HEK293T (cell line): Measurements from ENCODE around the gene CMTM2.

ENCODE experiments used
- ARNT ChIP-seq: fragments of 450-650 bp; IDR thresholded peaks from 2 replicates; pipeline ENCODE4 v1.6.1; 2017; ENCODE audit warnings: mild to moderate bottlenecking
- BHLHE40 ChIP-seq: fragments of 450-650 bp; IDR thresholded peaks from 2 replicates; pipeline ENCODE4 v1.6.1; 2016; ENCODE audit warnings: mild to moderate bottlenecking, moderate library complexity, borderline replicate concordance
- ELF4 ChIP-seq: fragments of 450-650 bp; IDR thresholded peaks from 2 replicates; pipeline ENCODE4 v1.6.1; 2017; ENCODE audit warnings: antibody characterized with exemption
- FOXM1 ChIP-seq: fragments of 450-650 bp; IDR thresholded peaks from 2 replicates; pipeline ENCODE4 v1.6.1; 2017; ENCODE audit warnings: mild to moderate bottlenecking, borderline replicate concordance
- HDGF ChIP-seq: fragments of 450-650 bp; IDR thresholded peaks from 2 replicates; pipeline ENCODE4 v1.6.1; 2017; ENCODE audit warnings: antibody characterized with exemption, borderline replicate concordance
- LEF1 ChIP-seq: fragments of 450-650 bp; IDR thresholded peaks from 2 replicates; pipeline ENCODE4 v1.6.1; 2017; ENCODE audit warnings: mild to moderate bottlenecking, borderline replicate concordance
- NFRKB ChIP-seq: fragments of 450-650 bp; IDR thresholded peaks from 2 replicates; pipeline ENCODE4 v1.6.1; 2016; ENCODE audit warnings: mild to moderate bottlenecking, moderate library complexity
- SP1 ChIP-seq: fragments of 450-650 bp; IDR thresholded peaks from 2 replicates; pipeline ENCODE4 v1.6.1; 2017
- SUZ12 ChIP-seq: fragments of 450-650 bp; IDR thresholded peaks from 2 replicates; pipeline ENCODE4 v1.6.1; 2016; ENCODE audit warnings: mild to moderate bottlenecking
- TARDBP ChIP-seq: fragments of 450-650 bp; IDR thresholded peaks from 2 replicates; pipeline ENCODE4 v1.6.1; 2016
- TF ChIP-seq, protein P1 (sequence below): fragments of 450-650 bp; IDR thresholded peaks from 2 replicates; pipeline ENCODE4 v1.6.1; 2016

DNA sequence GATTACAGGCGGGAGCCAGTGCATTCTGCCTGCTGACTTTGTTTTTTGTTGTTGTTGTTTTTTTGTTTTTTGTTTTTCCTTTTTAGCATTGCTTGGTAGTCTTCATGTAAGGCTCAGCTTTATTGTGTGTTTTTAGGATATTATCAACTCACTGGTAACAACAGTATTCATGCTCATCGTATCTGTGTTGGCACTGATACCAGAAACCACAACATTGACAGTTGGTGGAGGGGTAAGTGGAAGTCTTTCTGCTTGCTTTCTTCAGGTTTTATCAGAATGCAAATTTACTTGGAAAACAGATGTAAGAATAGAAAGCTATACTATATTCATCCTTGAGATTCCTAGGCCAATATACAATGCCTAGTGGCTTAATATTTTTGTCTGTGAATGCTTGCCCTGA lies 16.3 kb upstream of the CMTM2 start:
- TF ChIP-seq, protein P1, sequence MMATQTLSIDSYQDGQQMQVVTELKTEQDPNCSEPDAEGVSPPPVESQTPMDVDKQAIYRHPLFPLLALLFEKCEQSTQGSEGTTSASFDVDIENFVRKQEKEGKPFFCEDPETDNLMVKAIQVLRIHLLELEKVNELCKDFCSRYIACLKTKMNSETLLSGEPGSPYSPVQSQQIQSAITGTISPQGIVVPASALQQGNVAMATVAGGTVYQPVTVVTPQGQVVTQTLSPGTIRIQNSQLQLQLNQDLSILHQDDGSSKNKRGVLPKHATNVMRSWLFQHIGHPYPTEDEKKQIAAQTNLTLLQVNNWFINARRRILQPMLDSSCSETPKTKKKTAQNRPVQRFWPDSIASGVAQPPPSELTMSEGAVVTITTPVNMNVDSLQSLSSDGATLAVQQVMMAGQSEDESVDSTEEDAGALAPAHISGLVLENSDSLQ: no peak
- no peak for TF ChIP-seq LEF1
- TF ChIP-seq NFRKB: no peak
- TF ChIP-seq SUZ12: no peak
- no peak for TF ChIP-seq HDGF
- TF ChIP-seq TARDBP: no peak
- no peak for TF ChIP-seq SP1
- no peak for TF ChIP-seq FOXM1
- TF ChIP-seq BHLHE40: no peak
- TF ChIP-seq ARNT: no peak
- TF ChIP-seq ELF4: no peak
